Panc1 (cell line): ENCODE results near the gene UBE2E1. TPM values are rescaled to one million over a fixed set of nuclear protein-coding genes. Genes with fewer than 3 reads are reported as not detected.

Source experiments
- ATAC-seq: fragments of 200-7000 bp; cut with Tn5 transposase; 2 replicates; pipeline ENCODE4 v1.9.1; 2020; ENCODE audit warnings: mild to moderate bottlenecking, moderate library complexity
- BruUV-seq: library from RNA; stranded (reverse); fragments of 400-500 nt; replicated peaks from 2 replicates; lab custom pipeline; 2021; lab: Mats Ljungman, UMichigan
- CTCF ChIA-PET: fragments of 300-600 bp; sonication (Branson Sonifier 250); formaldehyde crosslinking; loops from one replicate; lab custom pipeline; 2022; ENCODE audit warnings: antibody characterized with exemption; lab: Charles Lee
- POLR2A ChIA-PET: fragments of 300-600 bp; sonication (Branson Sonifier 250); formaldehyde crosslinking; loops from one replicate; lab custom pipeline; 2022; ENCODE audit warnings: antibody characterized with exemption; lab: Charles Lee
- DNase-seq: peaks from one replicate; pipeline ENCODE4 v3.0.0-alpha.2; 2010; ENCODE audit warnings: low read depth, low spot score
- H3K27ac ChIP-seq: 2 replicates; pipeline ENCODE4 v1.5.1; 2011; ENCODE audit warnings: mild to moderate bottlenecking, low read length, inconsistent platforms
- H3K27me3 ChIP-seq: fragments of 200-500 bp; sonication (Bioruptor generic); 2 replicates; pipeline ENCODE4 v1.6.0; 2014; ENCODE audit warnings: low read length, inconsistent platforms; ENCODE audit not compliant: control insufficient read depth, insufficient read depth
- H3K36me3 ChIP-seq: fragments of 200-500 bp; sonication (Bioruptor generic); 2 replicates; pipeline ENCODE4 v1.5.1; 2014; ENCODE audit warnings: inconsistent platforms, mild to moderate bottlenecking, low read length, moderate library complexity; ENCODE audit not compliant: control insufficient read depth, insufficient read depth
- H3K4me1 ChIP-seq: 2 replicates; pipeline ENCODE4 v1.5.1; 2011; ENCODE audit warnings: inconsistent platforms, mild to moderate bottlenecking, low read length, moderate library complexity; ENCODE audit not compliant: control insufficient read depth, insufficient read depth
- H3K4me3 ChIP-seq, 2 experiments: 2 replicates each; pipeline ENCODE4 v1.5.1; 2011 to 2012; ENCODE audit warnings: low read depth in 2 of 2, low read length in 2 of 2, mild to moderate bottlenecking in 2 of 2, inconsistent platforms in 1 of 2, moderate library complexity in 1 of 2
- H3K9me3 ChIP-seq: fragments of 200-500 bp; sonication (Bioruptor generic); 2 replicates; pipeline ENCODE4 v1.5.1; 2014; ENCODE audit warnings: low read depth, mild to moderate bottlenecking, inconsistent platforms, low read length, moderate library complexity; ENCODE audit not compliant: control insufficient read depth, insufficient read depth
- POLR2AphosphoS5 ChIP-seq: IDR thresholded peaks from 2 replicates; pipeline ENCODE4 v1.6.1; 2012; ENCODE audit warnings: mild to moderate bottlenecking, low read depth, low read length, moderate library complexity
- SIN3A ChIP-seq: IDR thresholded peaks from 2 replicates; pipeline ENCODE4 v1.6.1; 2012; ENCODE audit warnings: low read depth, mild to moderate bottlenecking, low read length, moderate library complexity, borderline replicate concordance; ENCODE audit not compliant: insufficient read depth
- TCF7L2 ChIP-seq: IDR thresholded peaks from 2 replicates; pipeline ENCODE4 v1.6.1; 2011; ENCODE audit warnings: mild to moderate bottlenecking, low read depth, low read length, inconsistent platforms
- in situ Hi-C: cut with HindIII; loops from 2 replicates; pipeline ENCODE4 v1.10.0; 2016; ENCODE audit warnings: low sequenced_read_pairs, low pct_unique_long_range_greater_than_20kb
- intact Hi-C: fragments of 100-400 bp; cut with micrococcal nuclease; formaldehyde crosslinking; loops from one replicate; pipeline ENCODE4 v1.10.0; 2022; ENCODE audit not compliant: unreplicated experiment
- total RNA-seq: library from RNA; stranded (reverse); gene quantifications from one replicate; pipeline ENCODE4 v1.2.1, GENCODE V29; 2021; ENCODE audit not compliant: unreplicated experiment
- TF ChIP-seq, protein P1 (sequence below): fragments of 450-650 bp; IDR thresholded peaks from 2 replicates; pipeline ENCODE4 v1.5.1; 2017; ENCODE audit warnings: mild to moderate bottlenecking
- TF ChIP-seq, protein P2 (sequence below), 2 experiments: IDR thresholded peaks; 2 replicates each; pipeline ENCODE4 v1.6.1; 2011 to 2012; ENCODE audit warnings: low read depth in 2 of 2, control low read depth in 1 of 2, low read length in 1 of 2, mild to moderate bottlenecking in 1 of 2, moderate library complexity in 1 of 2; ENCODE audit not compliant: insufficient read depth in 1 of 2

UBE2E1 gene
- total RNA-seq, 1 experiment from 2014 or later: 127 TPM

DNA sequence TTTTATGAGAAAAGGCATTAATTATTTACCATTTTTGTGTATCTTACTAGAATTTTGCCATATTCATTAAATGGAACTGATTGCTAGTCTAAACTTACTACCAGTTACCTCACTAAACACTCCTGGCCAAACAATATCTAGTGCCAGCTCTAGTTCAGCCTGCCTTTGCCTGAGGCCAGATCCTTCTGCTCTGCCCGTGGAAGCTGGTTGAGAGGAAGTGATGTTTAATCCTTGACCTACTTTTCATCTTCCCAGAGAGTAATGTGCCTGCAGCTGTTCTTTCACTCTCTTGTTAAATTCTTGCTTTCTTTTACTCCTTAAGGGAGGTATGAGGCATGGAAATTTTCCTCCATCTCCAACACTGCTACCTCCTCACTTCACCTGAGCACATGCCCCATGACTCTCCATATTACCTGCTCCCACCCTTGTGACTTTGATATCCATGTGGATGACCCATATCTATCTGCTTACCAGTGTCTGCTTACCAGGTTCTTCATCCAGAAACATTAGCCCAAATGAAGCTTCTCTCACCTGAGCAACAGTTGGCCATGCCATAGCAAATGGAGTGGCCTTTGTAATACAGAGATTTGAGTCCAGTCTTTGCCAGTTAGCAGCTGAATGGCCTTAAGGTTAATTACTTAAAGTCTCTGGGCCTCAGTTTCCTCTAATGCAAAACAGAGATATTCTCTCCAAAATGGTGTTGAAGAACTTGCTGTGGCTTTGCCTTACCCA is 53.4 kb downstream of the UBE2E1 start:
- Histone ChIP-seq H3K4me1 (peaks cover 30% of the 10 kb centered on the region), H3K27me3 (no peaks in the 10 kb centered on the region), H3K9me3 (no peaks in the 10 kb centered on the region), H3K4me3 (no peak overlapping the region), H3K27ac (no peak overlapping the region), H3K36me3 (no peaks in the 10 kb centered on the region)
- ChIA-PET CTCF (no interaction called here), POLR2A (no interaction called here)
- intact Hi-C loops: no loop called here
- peak; percentile 67; the same call in 1 of the 2 replicates for ATAC-seq
- no peak for TF ChIP-seq TCF7L2
- TF ChIP-seq POLR2AphosphoS5: no peak
- TF ChIP-seq SIN3A: no peak
- TF ChIP-seq, protein P1, sequence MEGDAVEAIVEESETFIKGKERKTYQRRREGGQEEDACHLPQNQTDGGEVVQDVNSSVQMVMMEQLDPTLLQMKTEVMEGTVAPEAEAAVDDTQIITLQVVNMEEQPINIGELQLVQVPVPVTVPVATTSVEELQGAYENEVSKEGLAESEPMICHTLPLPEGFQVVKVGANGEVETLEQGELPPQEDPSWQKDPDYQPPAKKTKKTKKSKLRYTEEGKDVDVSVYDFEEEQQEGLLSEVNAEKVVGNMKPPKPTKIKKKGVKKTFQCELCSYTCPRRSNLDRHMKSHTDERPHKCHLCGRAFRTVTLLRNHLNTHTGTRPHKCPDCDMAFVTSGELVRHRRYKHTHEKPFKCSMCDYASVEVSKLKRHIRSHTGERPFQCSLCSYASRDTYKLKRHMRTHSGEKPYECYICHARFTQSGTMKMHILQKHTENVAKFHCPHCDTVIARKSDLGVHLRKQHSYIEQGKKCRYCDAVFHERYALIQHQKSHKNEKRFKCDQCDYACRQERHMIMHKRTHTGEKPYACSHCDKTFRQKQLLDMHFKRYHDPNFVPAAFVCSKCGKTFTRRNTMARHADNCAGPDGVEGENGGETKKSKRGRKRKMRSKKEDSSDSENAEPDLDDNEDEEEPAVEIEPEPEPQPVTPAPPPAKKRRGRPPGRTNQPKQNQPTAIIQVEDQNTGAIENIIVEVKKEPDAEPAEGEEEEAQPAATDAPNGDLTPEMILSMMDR: no peak
- TF ChIP-seq, protein P2, sequence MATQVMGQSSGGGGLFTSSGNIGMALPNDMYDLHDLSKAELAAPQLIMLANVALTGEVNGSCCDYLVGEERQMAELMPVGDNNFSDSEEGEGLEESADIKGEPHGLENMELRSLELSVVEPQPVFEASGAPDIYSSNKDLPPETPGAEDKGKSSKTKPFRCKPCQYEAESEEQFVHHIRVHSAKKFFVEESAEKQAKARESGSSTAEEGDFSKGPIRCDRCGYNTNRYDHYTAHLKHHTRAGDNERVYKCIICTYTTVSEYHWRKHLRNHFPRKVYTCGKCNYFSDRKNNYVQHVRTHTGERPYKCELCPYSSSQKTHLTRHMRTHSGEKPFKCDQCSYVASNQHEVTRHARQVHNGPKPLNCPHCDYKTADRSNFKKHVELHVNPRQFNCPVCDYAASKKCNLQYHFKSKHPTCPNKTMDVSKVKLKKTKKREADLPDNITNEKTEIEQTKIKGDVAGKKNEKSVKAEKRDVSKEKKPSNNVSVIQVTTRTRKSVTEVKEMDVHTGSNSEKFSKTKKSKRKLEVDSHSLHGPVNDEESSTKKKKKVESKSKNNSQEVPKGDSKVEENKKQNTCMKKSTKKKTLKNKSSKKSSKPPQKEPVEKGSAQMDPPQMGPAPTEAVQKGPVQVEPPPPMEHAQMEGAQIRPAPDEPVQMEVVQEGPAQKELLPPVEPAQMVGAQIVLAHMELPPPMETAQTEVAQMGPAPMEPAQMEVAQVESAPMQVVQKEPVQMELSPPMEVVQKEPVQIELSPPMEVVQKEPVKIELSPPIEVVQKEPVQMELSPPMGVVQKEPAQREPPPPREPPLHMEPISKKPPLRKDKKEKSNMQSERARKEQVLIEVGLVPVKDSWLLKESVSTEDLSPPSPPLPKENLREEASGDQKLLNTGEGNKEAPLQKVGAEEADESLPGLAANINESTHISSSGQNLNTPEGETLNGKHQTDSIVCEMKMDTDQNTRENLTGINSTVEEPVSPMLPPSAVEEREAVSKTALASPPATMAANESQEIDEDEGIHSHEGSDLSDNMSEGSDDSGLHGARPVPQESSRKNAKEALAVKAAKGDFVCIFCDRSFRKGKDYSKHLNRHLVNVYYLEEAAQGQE (IDR thresholded peaks at IDR 0.05; ENCODE audit: insufficient read depth in 1 of 2, low read depth in 2 of 2, low read length in 1 of 2): no peak
- in situ Hi-C loops: no loop called here
- BruUV-seq: no TSS peak
- no peak for DNase-seq

DNA sequence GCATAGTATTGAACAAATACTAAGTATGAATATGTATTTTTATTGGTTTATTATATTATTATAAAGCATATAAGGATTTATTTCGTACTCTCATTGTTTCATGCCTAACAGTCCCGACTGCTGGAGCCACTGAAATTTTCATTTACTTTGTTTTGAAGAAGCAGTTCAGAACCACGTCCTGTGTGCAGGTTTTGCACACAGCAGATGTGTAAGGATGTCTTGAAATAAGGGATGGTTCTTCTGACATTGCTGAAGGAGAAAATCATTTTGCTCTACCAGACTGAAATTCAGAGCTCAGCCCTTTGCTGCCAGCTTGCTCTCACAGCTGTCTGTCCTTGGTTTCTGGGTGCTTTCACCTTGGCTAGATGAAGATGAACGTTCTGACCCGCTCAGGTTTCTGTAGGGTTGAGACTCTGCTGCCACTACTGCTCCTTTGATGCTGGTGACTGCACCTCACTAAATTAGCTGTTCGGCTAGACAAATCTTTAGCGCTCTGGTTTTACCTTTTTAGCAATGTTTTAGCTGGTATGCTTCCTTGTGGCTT is 54.2 kb downstream of the UBE2E1 start:
- no peaks in the 10 kb centered on the region for H3K9me3 ChIP-seq
- DNase-seq (no peak), ATAC-seq (no peak)
- in situ Hi-C loops (no loop called here), intact Hi-C loops (no loop called here)
- ChIA-PET CTCF (no interaction called here), POLR2A (no interaction called here)
- peaks cover 34% of the 10 kb centered on the region for H3K4me1 ChIP-seq
- H3K27ac ChIP-seq: no peak overlapping the region
- H3K4me3 ChIP-seq: no peak overlapping the region
- no TSS peak for BruUV-seq
- TF ChIP-seq, protein P2 (IDR thresholded peaks at IDR 0.05; ENCODE audit: insufficient read depth in 1 of 2, low read depth in 2 of 2, low read length in 1 of 2): no peak
- TF ChIP-seq, protein P1: no peak
- TF ChIP-seq SIN3A (no peak), POLR2AphosphoS5 (no peak), TCF7L2 (no peak)
- H3K27me3 ChIP-seq: no peaks in the 10 kb centered on the region
- no peaks in the 10 kb centered on the region for H3K36me3 ChIP-seq
